Transverse colon (tissue), 4 donors: ENCODE results near the gene CTAGE6.
"Not testable (repeated sequence)": the region's sequence is repeated elsewhere in the genome, so short reads cannot be mapped to it uniquely, and the experiment has no call there.

Experiments
- POLR2A ChIP-seq: fragments of 450-650 bp; IDR thresholded peaks from one replicate; pipeline ENCODE4 v1.6.1; 2016; ENCODE audit warnings: antibody characterized with exemption, mild to moderate bottlenecking, moderate library complexity
- POLR2AphosphoS5 ChIP-seq, 3 donors: sonication (generic); formaldehyde crosslinking; IDR thresholded peaks; one replicate each; pipeline ENCODE4 v1.6.1; 2016; ENCODE audit warnings: antibody characterized with exemption in 3 of 3
- TF ChIP-seq, protein P1 (sequence below), 5 experiments: fragments of 200-600 bp in 3 of 5; fragments of 450-650 bp in 2 of 5; sonication (generic) in 3 of 5; IDR thresholded peaks; 1 replicate in 2 of 5; 2 replicates in 3 of 5; pipeline ENCODE4 v1.5.1; 2016 to 2017; ENCODE audit warnings: antibody characterized with exemption in 5 of 5, inconsistent platforms in 3 of 5, mild to moderate bottlenecking in 2 of 5, moderate library complexity in 1 of 5

DNA sequence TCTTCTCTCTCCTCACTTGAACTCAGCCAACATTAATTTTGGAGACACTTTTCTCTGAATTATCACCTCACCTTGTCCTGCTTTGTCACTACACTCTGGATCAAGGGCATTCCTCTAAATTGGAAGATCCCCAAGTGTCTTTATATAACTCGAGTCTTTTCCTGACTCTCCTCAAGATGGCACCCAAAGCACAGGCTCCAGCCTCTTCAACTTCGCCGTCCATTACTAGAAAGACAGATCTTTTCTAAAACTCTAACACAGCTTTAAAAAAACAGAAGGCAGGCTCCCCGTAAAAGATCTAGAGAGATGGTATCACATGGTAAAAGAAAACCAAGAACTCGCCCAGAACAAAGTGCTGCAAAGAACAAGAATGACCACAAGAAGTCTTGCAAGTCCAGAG, 8.2 kb upstream of the CTAGE6 start:
- TF ChIP-seq POLR2A; POLR2AphosphoS5 (IDR thresholded peaks at IDR 0.05): not testable (repeated sequence)
- TF ChIP-seq, protein P1, sequence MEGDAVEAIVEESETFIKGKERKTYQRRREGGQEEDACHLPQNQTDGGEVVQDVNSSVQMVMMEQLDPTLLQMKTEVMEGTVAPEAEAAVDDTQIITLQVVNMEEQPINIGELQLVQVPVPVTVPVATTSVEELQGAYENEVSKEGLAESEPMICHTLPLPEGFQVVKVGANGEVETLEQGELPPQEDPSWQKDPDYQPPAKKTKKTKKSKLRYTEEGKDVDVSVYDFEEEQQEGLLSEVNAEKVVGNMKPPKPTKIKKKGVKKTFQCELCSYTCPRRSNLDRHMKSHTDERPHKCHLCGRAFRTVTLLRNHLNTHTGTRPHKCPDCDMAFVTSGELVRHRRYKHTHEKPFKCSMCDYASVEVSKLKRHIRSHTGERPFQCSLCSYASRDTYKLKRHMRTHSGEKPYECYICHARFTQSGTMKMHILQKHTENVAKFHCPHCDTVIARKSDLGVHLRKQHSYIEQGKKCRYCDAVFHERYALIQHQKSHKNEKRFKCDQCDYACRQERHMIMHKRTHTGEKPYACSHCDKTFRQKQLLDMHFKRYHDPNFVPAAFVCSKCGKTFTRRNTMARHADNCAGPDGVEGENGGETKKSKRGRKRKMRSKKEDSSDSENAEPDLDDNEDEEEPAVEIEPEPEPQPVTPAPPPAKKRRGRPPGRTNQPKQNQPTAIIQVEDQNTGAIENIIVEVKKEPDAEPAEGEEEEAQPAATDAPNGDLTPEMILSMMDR (IDR thresholded peaks at IDR 0.05), result not testable (repeated sequence)
